Stimulated activated CD8-positive, alpha-beta memory T cell treated with anti-CD3 and anti-CD28 coated beads, Interleukin-4, amount 100 ng/mL, for 24 hours (primary cell): ENCODE measurements around the gene PLD5.
"Not testable (repeated sequence)": the region's sequence is repeated elsewhere in the genome, so short reads cannot be mapped to it uniquely, and the experiment has no call there.

ENCODE experiments used
- DNase-seq: peaks from one replicate; pipeline ENCODE4 v3.0.0-alpha.2; 2020; ENCODE audit warnings: low read depth

Gene PLD5

DNA sequence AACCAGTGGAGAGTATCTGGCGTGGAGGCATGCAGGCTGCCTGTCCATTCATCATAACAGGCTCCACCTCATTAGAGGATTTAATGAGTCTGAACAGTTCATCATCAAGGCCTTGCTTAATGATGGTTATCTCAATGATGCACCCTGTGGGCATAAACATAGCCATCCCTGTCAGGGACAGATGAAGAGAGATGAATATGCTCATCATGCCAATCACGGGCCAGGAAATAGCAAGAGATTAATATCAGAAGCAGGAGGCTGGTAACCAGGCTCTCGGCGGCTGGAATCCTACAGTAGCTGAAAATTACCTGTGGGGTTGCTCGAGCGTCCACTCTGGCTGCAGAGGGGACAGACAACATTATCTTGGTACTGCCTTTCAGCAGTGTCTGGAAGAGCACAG, 247.7 kb downstream of the PLD5 start:
- DNase-seq = not testable (repeated sequence)

DNA sequence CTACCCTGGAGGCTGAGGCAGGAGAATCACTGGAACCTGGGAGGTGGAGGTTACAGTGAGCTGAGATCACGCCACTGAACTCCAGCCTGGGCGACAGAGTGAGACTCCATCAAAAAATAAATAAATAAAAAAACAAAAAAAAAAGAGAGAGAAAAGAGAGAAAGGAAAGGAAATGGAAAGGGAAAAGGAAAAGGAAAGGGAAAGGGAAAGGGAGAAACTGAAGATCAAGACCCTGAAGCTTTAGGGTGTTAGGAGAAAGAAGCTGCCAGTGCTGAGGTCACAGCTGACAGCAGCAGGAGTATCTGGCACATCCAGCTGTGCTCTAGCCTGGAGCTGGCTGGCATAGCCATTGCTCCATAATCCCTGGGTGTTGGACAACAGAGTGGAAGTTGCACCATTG, 257.5 kb downstream of the PLD5 start:
- DNase-seq = not testable (repeated sequence)

DNA sequence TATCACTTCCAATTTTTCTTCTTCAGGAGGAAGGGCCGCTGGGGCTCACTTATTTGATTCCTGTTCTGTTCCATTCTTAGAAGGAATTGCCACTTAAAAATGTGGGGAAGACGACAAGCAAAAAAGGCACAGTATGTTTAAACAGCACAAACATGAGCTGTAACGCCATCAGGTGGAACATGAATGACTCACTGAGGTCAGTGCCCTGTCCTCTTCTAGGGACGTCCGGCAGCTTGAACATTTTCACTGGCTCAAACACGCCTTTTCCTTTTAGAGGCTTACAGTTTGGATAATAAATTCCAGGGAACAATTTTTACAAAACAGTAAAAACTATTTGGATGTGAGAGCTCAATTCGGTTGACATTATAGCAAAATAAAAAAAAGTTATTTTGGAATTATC, 260.1 kb downstream of the PLD5 start:
- not testable (repeated sequence) for DNase-seq

DNA sequence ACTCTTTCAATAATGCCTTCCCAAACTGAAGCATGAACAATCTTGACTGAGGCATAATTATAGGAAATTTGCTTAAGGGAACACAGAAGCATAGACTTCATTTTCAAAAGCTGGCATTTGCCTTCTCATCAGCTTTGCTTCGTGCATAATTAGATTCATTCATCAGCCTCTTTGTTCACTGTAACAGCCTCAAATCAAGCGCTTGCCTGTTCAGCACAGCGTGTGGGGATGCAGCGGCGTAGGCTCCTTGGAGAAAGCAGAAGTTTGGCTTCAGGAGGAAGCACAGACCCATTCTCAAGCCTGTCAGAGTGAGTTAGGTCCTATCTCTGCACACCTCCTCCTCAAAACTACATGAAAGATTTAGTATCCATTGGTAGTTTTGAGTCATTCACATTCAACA, 279.2 kb downstream of the PLD5 start:
- no peak for DNase-seq

DNA sequence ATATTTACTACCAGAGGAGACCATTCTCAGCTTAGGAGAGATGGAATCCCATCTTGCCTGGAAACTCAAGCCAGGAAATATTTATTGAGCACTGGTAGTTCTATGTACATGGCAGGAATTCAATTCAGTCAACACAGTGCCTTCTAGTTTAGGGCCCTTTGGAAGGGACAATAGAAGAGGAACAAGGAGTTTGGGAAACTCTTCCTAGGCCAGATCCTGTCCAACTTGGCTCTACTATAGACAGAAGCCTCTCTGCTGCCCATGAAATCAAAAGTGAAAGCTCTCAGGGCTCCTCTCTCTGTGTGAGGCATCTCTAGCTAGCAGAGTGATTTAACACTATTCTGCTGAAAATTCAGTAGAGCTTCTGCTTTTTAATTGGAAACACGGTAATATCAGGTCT, 281.0 kb downstream of the PLD5 start:
- no peak for DNase-seq

- no peak for DNase-seq
Measured at GRCh38 chr1:242242983-242243382, 281.5 kb downstream of the PLD5 start.

DNA sequence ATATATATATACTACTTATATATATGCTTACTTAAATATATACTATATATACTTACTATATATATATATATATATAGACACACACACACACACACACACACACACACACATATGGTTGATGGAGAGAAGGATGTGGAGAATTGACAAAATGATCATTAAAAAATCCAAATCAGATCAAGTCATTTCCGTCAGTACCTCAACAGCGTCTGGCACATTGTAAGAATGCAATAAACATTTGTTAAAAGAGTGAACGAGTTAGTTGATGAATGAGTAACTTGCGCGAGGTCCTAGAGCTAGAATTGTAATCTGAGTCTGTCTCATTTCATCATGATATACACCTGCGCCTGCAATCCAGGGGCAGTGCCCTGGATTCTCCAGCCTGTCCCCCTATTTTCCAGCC, 282.6 kb downstream of the PLD5 start:
- no peak for DNase-seq

GRCh38 chr1:242240691-242241090, 283.8 kb downstream of the PLD5 start:
- DNase-seq = no peak

DNA sequence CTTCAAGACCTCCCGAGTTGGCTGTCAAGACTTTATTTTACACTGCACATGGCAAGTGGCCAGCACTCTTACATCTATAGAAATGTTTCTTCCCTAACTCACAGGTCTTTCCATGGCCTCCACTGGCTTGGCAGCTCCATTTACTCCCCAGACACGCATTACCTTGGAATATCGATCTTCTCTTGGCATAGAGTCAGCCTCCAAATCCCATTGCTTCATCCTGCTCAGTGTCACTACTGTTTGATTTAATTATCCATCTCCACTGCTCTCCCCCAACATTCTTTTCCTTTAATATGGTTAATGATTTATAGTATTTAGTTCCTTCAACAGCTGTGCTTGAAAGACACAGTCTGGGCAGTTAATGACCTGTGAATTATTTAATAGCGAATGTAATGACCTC, 284.4 kb downstream of the PLD5 start:
- no peak for DNase-seq

DNA sequence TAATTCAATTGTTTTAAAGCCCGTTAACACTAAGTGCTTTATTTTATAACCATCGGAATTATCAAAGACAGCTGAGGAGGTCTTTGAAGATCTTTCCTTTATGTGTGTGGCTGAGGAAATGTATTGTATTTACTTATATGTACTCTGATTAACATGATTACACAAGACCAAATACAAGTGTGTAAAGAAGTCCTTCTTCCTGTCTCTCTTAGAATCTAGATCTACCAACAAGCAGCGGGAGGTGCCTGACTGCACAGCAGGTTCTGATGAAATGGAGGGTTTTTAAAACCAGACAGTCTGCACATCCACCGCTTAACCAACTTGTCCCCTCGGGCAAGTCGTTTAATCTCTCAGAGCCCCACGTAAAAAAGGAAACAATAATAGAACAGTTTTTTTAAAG, 285.1 kb downstream of the PLD5 start:
- DNase-seq = no peak

- DNase-seq = no peak
Measured at GRCh38 chr1:242237051-242237450, 287.4 kb downstream of the PLD5 start.

DNA sequence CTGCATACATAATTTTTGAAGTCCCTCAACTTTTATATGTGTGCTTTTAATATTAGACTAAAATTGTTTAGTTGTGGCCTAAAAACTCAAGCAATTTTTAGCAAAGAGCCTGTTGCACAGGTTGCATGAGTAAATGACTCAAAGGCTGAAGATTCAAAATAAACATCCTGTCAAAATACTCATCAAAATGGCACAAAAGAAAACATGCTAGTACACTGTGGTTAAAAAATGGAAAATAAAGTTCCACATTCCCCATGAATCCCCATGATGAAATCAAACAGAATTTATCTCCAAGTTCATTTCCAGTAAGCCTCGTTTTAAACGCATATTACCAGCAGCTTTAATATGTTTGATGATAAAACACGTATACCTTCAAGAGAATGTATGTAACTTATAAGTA, 295.5 kb downstream of the PLD5 start:
- no peak for DNase-seq

DNA sequence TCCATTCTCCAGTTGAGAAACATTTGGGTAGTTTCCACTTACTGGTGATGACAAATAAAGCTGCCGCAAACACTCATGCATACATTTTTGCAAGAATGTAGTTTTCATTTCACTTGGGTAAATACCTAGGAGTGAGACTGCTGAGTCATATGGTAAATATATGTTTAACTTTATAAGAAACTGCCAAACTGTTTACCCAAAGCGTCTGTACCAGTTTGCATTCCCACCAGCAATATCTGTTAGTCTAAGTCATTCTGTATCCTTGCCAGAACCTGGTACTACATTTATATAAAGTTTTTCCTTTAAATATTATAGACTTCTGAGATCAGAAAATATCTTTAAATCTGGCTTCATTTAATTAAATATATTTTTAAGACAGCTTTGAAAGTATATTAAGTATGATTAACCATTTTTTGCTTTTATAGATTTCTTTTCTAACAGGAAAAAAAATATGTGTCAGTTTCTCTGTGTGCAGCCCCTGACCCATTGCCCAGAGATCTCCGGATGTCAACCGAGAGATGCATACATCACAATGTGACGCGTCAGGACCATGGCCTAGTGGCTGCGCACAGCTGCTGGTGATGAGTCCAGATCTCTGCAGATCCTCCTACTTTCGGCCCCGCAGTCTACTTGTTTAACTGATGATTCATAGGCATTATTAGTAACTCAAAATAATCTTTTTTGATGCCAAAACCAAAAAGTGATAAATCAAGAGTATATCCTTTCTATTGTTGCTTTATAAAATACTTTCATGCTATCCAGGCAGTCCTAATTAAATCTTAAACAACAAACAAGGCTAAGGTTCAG, 298.5 kb downstream of the PLD5 start:
- no peak for DNase-seq

- DNase-seq = not testable (repeated sequence)
Measured at GRCh38 chr1:242224878-242225766, 299.4 kb downstream of the PLD5 start.

GRCh38 chr1:242224461-242224860, 300.0 kb downstream of the PLD5 start:
- DNase-seq = no peak

DNA sequence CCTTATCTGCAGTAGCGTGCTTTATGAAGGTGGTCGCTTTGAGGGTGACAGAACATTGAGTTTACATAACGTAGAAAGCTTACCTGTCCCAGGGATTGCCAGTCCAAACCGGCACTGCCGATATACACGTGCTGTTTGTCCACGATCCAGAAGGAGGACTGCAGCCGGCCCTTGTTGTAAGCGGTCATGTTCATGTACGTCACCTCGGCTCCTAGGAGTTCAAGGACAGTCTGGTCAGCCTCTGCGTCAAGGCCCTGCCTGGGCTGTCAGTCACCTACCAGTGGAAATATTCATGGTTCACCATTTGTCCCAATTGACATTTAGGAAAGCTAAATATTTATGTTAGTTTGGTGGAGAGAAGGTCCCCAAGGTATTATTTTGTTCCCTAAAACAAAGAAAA, 304.6 kb downstream of the PLD5 start:
- no peak for DNase-seq

- DNase-seq = no peak
Measured at GRCh38 chr1:242219298-242219901, 305.1 kb downstream of the PLD5 start.

GRCh38 chr1:242216368-242216767, 308.1 kb downstream of the PLD5 start:
- DNase-seq = no peak

DNA sequence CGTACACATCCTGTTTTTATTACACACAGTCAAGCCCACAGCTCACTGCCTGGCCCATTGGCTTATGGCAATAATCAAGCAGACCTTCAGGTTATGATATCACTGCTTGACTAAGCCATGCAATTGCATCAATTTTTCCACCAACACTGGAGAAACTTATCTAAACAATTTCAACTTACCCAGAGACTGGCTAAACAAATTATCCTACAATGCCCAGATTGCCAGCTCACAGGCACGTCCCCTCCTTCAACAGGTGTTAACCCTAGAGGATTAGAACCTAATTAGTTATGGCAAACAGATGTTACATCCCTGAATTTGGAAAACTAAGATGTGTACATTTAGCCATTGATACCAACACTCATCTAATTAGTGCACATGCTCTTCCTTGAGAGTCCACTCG, 310.0 kb downstream of the PLD5 start:
- DNase-seq = not testable (repeated sequence)

- not testable (repeated sequence) for DNase-seq
Measured at GRCh38 chr1:242212961-242213360, 311.5 kb downstream of the PLD5 start.

- DNase-seq = no peak
Measured at GRCh38 chr1:242212401-242212800, 312.1 kb downstream of the PLD5 start.

- DNase-seq = no peak
Measured at GRCh38 chr1:242211254-242212022, 313.1 kb downstream of the PLD5 start.
